HG03439 (cell line): ENCODE data around the gene DNAAF5.
A peak's percentile ranks its signal among the peaks of the same experiment; 100 is the strongest.

ENCODE experiments used
- ATAC-seq: cut with Tn5 transposase; IDR thresholded peaks from one replicate; pipeline ENCODE4 v1.9.1; 2021; ENCODE audit warnings: mild to moderate bottlenecking, moderate library complexity; ENCODE audit not compliant: unreplicated experiment

The DNAAF5 gene

GRCh38 chr7:706721-707120 lies 19.8 kb upstream of the DNAAF5 start:
- no peak for ATAC-seq

GRCh38 chr7:707296-708000 lies 19.1 kb upstream of the DNAAF5 start:
- no peak for ATAC-seq

GRCh38 chr7:710161-710560 lies 16.3 kb upstream of the DNAAF5 start:
- ATAC-seq, result no peak

GRCh38 chr7:711093-711921 lies 15.2 kb upstream of the DNAAF5 start:
- ATAC-seq, result no peak

GRCh38 chr7:711922-712380 lies 14.5 kb upstream of the DNAAF5 start:
- no peak for ATAC-seq

- no peak for ATAC-seq
Observed at GRCh38 chr7:712381-713138, 13.9 kb upstream of the DNAAF5 start.

- ATAC-seq, result no peak
Observed at GRCh38 chr7:713139-713457, 13.4 kb upstream of the DNAAF5 start.

GRCh38 chr7:713488-714230 lies 12.8 kb upstream of the DNAAF5 start:
- no peak for ATAC-seq

- ATAC-seq, result no peak
Observed at GRCh38 chr7:714251-714671, 12.2 kb upstream of the DNAAF5 start.

GRCh38 chr7:716222-716621 lies 10.3 kb upstream of the DNAAF5 start:
- no peak for ATAC-seq

- ATAC-seq, result no peak
Observed at GRCh38 chr7:716636-717035, 9.9 kb upstream of the DNAAF5 start.

GRCh38 chr7:721619-722248 lies 4.8 kb upstream of the DNAAF5 start:
- ATAC-seq, result no peak

- no peak for ATAC-seq
Observed at GRCh38 chr7:723541-723940, 3.0 kb upstream of the DNAAF5 start.

- no peak for ATAC-seq
Observed at GRCh38 chr7:724298-724697, 2.2 kb upstream of the DNAAF5 start.

- no peak for ATAC-seq
Observed at GRCh38 chr7:725223-726005, 1.1 kb upstream of the DNAAF5 start.

GRCh38 chr7:726854-727103 lies 280 bp downstream of the DNAAF5 start:
- peak; percentile 15 for ATAC-seq

- ATAC-seq, result peak; percentile 35
Observed at GRCh38 chr7:727104-727805, 756 bp downstream of the DNAAF5 start, which contains the start of gene PRKAR1B. PRKAR1B (minus strand) TSS chr7:727281; CDS start chr7:711505, 15,776 bp downstream.

- ATAC-seq, result no peak
Observed at GRCh38 chr7:727806-728460, 1.4 kb downstream of the DNAAF5 start.

- no peak for ATAC-seq
Observed at GRCh38 chr7:728602-729001, 2.1 kb downstream of the DNAAF5 start.
